ENCODE results near the gene UHRF1. TPM values are rescaled to one million over a fixed set of nuclear protein-coding genes. Genes with fewer than 3 reads are reported as not detected.
A peak's percentile ranks its signal among the peaks of the same experiment; 100 is the strongest.
"Not testable (repeated sequence)": the region's sequence is repeated elsewhere in the genome, so short reads cannot be mapped to it uniquely, and the experiment has no call there.

Gene UHRF1
- total RNA-seq, 1 donor from 2014 or later = 1.3 TPM

- DNase-seq; ATAC-seq (ENCODE audit: poor library complexity); intact Hi-C loops (cut with DNase I): not testable (repeated sequence)
Observed at GRCh38 chr19:4892962-4893361, 16.3 kb upstream of the UHRF1 start.

DNA sequence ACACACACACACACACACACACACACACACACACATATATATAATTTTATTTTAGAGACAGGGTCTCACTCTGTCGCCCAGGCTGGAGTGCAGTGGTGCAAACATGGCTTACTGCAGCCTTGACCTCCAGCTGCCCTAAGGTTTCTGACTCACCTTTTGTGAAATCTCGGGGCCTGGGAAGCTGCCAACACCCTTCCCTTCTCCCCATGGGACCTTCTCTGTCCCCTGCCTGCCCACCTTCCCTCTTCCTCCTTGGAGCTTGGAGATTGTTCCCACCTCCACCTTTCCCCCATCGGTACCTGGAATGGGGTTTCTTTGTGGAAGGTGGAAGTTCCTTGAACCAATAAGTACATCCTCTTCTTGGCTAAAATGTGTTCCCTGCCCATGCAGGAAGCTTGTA is 12.9 kb upstream of the UHRF1 start:
- intact Hi-C loops (cut with DNase I) = no loop called here
- no peak for DNase-seq
- ATAC-seq (ENCODE audit: poor library complexity) = no peak

DNA sequence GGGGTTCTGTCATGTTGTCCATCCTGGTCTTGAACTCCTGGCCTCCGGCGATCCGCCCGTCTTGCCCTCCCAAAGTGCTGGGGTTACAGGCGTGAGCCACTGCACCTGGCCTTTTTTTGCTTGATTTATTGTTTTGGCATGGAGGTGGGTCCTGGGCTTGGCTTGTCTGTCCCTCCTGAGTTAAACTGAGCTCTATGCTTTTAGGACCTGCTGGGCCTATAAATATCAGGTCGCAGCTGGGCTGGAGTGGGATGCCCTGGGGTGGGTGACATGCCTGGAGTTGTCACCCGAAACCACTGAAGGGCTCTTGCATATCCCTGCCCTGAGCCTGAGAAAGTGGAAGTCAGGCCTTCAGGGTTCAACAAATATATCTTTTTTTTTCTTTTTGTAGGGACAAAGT is 12.2 kb upstream of the UHRF1 start:
- intact Hi-C loops (cut with DNase I) = no loop called here
- no peak for DNase-seq
- no peak for ATAC-seq (ENCODE audit: poor library complexity)

DNA sequence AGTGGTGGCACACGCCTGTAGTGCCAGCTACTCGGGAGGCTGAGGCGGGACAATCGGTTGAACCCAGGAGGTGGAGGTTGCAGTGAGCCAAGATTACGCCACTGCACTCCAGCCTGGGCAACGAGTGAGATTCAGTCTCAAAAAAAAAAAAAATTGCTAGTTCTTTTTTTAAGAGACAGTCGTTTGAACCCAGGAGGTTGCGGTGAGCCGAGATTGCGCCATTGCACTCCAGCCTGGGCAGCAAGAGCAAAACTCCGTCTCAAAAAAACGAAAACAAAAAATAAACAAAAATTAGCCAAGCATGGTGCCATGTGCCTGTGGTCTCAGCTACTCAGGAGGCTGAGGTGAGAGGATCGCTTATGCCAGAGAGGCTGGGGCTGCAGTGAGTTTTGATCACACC is 8.4 kb upstream of the UHRF1 start:
- ATAC-seq (ENCODE audit: poor library complexity); intact Hi-C loops (cut with DNase I); DNase-seq: not testable (repeated sequence)

DNA sequence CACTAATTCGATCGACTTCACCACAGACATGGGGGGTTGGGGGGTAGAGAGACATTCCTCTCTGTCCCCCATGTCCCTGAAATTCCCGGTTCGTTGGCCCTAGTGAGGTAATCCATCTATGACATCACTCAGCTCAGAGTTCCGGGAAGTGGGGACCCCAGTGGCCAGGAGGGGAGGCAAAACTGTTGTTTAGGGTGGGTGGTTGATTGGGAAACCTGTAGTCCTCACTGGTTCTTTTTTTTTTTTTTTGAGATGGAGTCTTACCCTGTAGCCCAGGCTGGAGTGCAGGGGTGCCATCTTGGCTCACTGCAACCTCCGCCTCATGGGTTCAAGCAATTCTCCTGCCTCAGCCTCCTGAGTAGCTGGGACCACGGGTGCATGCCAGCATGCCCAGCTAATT is 6.5 kb upstream of the UHRF1 start, which contains the start of gene ARRDC5:
Gene ARRDC5 (minus strand): TSS at position 101 of the 400 bp plus-strand sequence. CDS start 71 bp downstream, at position 30.
- no peak for ATAC-seq (ENCODE audit: poor library complexity)
- intact Hi-C loops (cut with DNase I) = no loop called here
- no peak for DNase-seq

GRCh38 chr19:4904481-4904880 is 4.8 kb upstream of the UHRF1 start:
- DNase-seq (no peak), ATAC-seq (ENCODE audit: poor library complexity) (no peak)
- intact Hi-C loops (cut with DNase I) = no loop called here

GRCh38 chr19:4906963-4907362 is 2.3 kb upstream of the UHRF1 start:
- DNase-seq = no peak
- no peak for ATAC-seq (ENCODE audit: poor library complexity)
- intact Hi-C loops (cut with DNase I) = no loop called here

- DNase-seq (no peak), ATAC-seq (ENCODE audit: poor library complexity) (no peak)
- intact Hi-C loops (cut with DNase I) = no loop called here
Observed at GRCh38 chr19:4908360-4908759, 941 bp upstream of the UHRF1 start.

- intact Hi-C loops (cut with DNase I) = no loop called here
- ATAC-seq (ENCODE audit: poor library complexity) (no peak), DNase-seq (no peak)
Observed at GRCh38 chr19:4908781-4909155, 533 bp upstream of the UHRF1 start.

DNA sequence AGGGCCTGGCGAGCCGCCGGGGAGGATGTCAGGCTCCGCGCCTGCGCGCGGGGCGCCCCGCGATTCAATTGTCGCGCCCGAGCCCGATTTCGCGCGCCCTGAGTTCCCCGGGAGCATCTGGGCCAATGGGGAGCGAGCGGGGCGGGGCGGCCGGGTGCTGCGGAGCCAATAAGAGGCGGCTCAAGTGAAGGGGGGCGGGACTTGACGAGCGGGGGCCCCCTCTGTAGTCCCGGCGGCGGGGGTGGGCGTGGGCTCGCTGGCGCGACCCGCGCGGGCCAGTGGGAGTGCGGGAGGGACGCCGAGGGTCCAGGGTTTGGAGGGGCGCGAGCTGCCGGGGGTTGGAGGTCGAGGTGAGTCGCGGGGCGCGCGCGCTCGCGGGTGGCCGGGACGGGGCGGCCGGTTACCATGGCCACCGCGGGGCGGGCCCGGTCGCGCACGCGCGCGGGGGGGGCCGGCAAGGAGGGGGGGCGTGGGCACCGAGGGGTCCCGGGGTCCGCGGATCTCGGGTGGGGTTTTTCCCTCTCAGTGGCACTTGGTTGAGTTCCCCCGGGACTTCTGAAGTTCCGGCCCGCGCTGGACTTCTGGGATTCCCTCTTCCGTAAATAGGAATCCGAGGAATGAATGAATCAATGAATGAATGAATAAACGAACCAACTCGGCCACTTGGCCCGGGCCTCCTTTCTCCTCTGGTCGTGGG is 744 bp downstream of the UHRF1 start:
- peak; percentile 98 for ATAC-seq (ENCODE audit: poor library complexity)
- peak; percentile 97 for DNase-seq
- intact Hi-C loops (cut with DNase I) = loop anchor here (5.0 kb wide), 2 partner anchors 38 to 98 kb away; no protein-coding TSS in a partner anchor

DNA sequence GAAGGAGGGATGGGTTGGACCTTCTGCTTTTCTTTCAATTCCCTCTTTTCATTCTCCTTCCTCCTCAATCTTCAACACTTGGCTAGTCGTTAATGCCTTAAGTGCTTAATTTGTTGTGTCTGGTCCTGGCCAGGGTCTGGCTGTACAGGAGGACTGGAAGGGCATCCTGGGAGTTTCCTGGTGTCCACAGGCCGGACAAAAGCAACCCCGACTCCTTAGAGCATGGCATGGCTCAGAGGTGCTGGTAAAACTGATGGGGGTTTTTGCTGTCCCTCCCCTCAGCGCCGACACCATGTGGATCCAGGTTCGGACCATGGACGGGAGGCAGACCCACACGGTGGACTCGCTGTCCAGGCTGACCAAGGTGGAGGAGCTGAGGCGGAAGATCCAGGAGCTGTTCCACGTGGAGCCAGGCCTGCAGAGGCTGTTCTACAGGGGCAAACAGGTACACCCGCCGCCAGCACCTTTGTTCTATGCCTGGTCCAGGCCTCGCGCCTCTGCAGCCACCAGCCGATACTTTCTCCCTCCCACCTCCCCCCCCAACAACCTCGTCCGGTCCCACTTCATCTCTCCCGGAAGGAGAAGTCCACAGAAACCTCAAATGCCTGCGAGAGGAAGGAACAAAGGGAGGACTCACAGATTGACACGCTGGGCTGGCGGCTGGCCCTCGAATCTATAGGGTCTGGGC is 1.4 kb downstream of the UHRF1 start:
- no peak for ATAC-seq (ENCODE audit: poor library complexity)

DNA sequence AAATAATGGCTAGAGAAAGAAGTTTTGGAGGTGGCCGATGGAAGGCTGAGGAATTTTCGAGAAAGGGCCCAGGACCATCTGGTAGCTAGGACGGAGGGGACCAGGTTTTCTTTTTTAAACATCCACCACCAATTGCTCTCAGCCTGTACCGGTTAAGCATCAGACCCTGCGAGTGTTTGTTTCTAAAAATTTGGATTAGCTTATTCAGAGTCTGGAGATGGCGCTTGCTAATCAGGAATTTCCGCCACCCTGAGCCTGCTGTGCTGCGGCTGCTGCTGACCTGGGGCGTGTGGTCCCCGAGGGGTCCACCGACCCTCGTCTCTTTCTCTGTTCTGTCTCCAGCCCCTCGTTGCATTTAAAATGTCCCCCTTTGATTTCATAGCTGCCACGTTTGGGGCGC is 2.0 kb downstream of the UHRF1 start:
- ATAC-seq (ENCODE audit: poor library complexity) = no peak
- DNase-seq = no peak
- intact Hi-C loops (cut with DNase I) = loop anchor here (5.0 kb wide), 2 partner anchors 39 to 99 kb away; no protein-coding TSS in a partner anchor

More for the DNA sequence above, 1.4 kb downstream of the UHRF1 start:
- DNase-seq = no peak
- intact Hi-C loops (cut with DNase I) = loop anchor here (5.0 kb wide), 2 partner anchors 38 to 98 kb away; no protein-coding TSS in a partner anchor

- ATAC-seq (ENCODE audit: poor library complexity) = peak; percentile 64
- peak; percentile 64 for DNase-seq
- intact Hi-C loops (cut with DNase I) = loop anchor here (5.0 kb wide), 2 partner anchors 40 to 100 kb away; no protein-coding TSS in a partner anchor
Observed at GRCh38 chr19:4911786-4912672, 2.7 kb downstream of the UHRF1 start.

DNA sequence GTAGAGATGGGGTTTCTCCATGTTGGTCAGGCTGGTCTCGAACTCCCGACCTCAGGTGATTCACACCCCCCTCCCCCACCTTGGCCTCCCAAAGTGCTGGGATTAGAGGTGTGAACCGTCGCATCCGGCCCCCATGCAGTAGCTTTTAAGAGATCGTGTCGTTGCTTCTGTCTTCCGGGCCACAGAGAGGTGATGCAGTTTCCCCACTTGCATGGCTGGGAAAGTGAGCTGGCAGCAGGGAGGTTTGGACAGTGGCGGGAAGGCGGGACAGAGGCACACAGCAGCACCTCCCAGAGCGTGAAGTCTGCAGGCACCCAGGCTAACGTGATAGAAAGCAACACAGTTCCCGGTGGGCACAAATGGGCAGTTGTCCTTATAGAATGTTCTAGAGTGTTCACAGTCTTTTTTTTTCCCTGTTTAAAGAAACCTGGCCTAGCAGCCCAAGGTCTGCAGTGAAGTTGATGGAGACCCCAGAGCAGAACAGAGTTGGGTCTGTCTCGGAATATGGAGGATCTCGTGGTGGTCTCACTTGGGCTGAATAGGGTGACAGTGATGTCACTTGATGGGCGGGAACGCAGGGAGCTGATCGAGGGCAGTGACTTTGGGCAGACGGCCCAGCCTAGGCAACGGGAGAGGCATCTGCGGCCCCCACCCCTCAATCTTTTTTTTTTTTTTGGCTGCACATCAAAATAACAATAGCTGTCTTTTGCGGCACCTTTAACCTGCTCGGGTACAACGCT is 4.9 kb downstream of the UHRF1 start:
- intact Hi-C loops (cut with DNase I) = loop anchor here (5.0 kb wide), 2 partner anchors 42 to 102 kb away; no protein-coding TSS in a partner anchor
- ATAC-seq (ENCODE audit: poor library complexity) (no peak), DNase-seq (no peak)

GRCh38 chr19:4914736-4915501 is 5.6 kb downstream of the UHRF1 start:
- intact Hi-C loops (cut with DNase I) = loop anchor here (5.0 kb wide), 2 partner anchors 43 to 103 kb away; no protein-coding TSS in a partner anchor
- ATAC-seq (ENCODE audit: poor library complexity) (no peak), DNase-seq (no peak)

- intact Hi-C loops (cut with DNase I) = no loop called here
- DNase-seq = no peak
- ATAC-seq (ENCODE audit: poor library complexity) = no peak
Observed at GRCh38 chr19:4916292-4917082, 7.2 kb downstream of the UHRF1 start.

Measured in Right ventricle myocardium superior (tissue), 1 donor.